ENCODE data around the gene TGM1.

GRCh38 chr14:24259282-24260025 is 3.5 kb downstream of the TGM1 start:
- no peak for TF ChIP-seq CTCF (IDR thresholded peaks at IDR 0.05)
- no peak for TF ChIP-seq EZH2 (IDR thresholded peaks at IDR 0.05)
- TF ChIP-seq EZH2phosphoT487 (IDR thresholded peaks at IDR 0.05) = no peak

Data from neural progenitor cell (in vitro differentiated cells).